ENCODE data around the gene SCFD2. TPM values are rescaled to one million over a fixed set of nuclear protein-coding genes. Genes with fewer than 3 reads are reported as not detected.

The SCFD2 gene
- total RNA-seq, 1 donor from 2014 or later, result 18.6 TPM

DNA sequence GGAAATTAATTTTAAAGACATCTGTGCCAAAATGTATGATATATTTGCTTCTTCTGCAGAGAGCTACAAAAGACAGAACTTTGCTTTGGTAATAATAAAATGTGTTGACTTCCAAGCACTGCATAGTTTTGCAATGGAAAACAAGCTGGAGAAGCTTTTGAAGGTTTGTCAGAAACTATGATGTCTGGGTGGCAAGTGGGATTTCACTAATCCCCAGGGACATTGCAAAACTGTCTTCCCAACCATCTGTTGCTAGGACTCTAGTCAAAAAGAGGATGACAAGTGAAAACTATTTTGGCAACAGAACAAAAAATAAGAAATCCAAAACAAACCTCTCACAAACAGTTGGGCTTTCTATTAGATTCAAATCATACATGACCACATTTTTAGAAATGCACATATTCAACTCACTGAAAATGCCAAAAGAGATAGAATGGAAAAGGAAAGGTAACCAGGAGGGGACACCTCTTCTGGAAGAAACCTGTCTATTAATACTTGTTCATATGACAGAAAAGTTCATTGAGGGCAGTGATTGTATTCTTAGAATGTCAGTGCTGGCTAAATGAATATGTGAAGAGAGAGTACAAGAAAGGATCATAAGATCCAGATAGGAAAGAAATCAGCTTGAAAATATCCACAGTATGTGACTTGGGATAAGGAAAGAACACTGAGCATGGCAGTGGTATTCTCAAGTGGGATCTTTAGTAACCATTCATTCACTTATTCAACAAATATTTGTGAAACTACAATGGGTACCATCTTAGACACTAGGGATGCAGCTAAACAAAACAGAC lies 275.7 kb downstream of the SCFD2 start:
- Mint-ChIP-seq H3K27ac (ENCODE audit: unreplicated experiment) (no peak overlapping the region), H3K36me3 (ENCODE audit: low read depth) (peaks cover 8% of the 10 kb centered on the region), H3K4me1 (no peaks in the 10 kb centered on the region), H3K27me3 (ENCODE audit: low read depth) (no peaks in the 10 kb centered on the region), H3K9me3 (peaks cover 9% of the 10 kb centered on the region), H3K4me3 (no peak overlapping the region)
- TF ChIP-seq, protein P1, sequence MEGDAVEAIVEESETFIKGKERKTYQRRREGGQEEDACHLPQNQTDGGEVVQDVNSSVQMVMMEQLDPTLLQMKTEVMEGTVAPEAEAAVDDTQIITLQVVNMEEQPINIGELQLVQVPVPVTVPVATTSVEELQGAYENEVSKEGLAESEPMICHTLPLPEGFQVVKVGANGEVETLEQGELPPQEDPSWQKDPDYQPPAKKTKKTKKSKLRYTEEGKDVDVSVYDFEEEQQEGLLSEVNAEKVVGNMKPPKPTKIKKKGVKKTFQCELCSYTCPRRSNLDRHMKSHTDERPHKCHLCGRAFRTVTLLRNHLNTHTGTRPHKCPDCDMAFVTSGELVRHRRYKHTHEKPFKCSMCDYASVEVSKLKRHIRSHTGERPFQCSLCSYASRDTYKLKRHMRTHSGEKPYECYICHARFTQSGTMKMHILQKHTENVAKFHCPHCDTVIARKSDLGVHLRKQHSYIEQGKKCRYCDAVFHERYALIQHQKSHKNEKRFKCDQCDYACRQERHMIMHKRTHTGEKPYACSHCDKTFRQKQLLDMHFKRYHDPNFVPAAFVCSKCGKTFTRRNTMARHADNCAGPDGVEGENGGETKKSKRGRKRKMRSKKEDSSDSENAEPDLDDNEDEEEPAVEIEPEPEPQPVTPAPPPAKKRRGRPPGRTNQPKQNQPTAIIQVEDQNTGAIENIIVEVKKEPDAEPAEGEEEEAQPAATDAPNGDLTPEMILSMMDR (conservative IDR thresholded peaks at IDR 0.05), result no peak
- DNase-seq (ENCODE audit: low read depth, low spot score), result no peak

DNA sequence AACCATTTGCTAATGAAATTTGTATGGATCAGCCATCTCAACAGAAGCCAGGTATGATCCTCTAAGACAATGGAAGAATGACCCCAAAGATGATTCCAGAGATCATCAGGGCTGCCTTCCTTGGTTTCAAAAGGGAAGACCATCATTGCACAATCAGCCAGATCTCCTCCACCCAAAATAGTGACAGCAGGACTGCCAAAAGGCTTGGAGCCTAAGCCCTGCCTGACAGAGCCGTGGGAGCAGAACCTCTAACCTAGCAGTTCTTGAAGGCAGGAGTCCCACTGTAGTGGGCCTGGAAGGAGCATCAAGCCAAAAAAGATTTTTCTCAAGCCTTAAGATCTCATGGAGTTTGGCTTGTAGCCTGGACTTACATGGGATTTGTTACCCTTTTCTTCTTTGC lies 277.7 kb downstream of the SCFD2 start:
- H3K27me3 Mint-ChIP-seq (ENCODE audit: low read depth), result no peaks in the 10 kb centered on the region

DNA sequence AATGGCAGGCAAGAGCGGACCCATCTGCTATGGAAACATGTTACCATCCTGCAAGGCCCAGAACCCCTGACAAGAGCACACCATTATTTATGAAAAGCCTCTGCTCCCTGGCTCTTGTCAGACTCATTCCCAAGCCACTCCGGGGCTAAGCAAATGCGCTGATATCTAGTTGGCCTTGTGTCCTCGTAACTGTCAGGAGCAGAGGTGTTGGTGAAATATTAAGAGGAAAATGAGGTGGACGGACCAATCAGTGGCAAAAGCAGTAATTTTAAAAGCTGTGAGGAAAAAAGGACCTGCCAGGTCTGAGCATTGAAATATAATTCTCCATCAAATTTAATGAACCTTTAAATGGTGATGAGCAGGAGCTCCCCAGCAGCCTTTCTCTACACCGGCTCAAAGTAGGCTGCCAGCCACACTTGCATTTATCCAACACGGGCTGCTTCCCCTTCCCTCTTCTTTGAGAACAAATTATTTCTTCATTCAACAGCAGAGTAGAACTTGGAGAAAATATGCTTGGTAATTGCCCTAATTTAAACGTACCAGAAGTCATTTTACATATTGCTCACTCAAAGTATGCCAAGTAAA lies 289.4 kb downstream of the SCFD2 start:
- no peaks in the 10 kb centered on the region for H3K9me3 Mint-ChIP-seq
- no peak overlapping the region for H3K4me3 Mint-ChIP-seq
- H3K36me3 Mint-ChIP-seq (ENCODE audit: low read depth), result no peaks in the 10 kb centered on the region
- no peaks in the 10 kb centered on the region for H3K27me3 Mint-ChIP-seq (ENCODE audit: low read depth)
- no peaks in the 10 kb centered on the region for H3K4me1 Mint-ChIP-seq
- no peak overlapping the region for H3K27ac Mint-ChIP-seq (ENCODE audit: unreplicated experiment)
- DNase-seq (ENCODE audit: low read depth, low spot score), result no peak
- TF ChIP-seq, protein P1 (conservative IDR thresholded peaks at IDR 0.05), result no peak

More for the DNA sequence above, 277.7 kb downstream of the SCFD2 start:
- Mint-ChIP-seq H3K4me1 (no peaks in the 10 kb centered on the region), H3K4me3 (no peak overlapping the region), H3K36me3 (ENCODE audit: low read depth) (peaks cover 18% of the 10 kb centered on the region), H3K27ac (ENCODE audit: unreplicated experiment) (no peak overlapping the region), H3K9me3 (peaks cover 14% of the 10 kb centered on the region)
- TF ChIP-seq, protein P1 (conservative IDR thresholded peaks at IDR 0.05), result no peak
- DNase-seq (ENCODE audit: low read depth, low spot score), result no peak

DNA sequence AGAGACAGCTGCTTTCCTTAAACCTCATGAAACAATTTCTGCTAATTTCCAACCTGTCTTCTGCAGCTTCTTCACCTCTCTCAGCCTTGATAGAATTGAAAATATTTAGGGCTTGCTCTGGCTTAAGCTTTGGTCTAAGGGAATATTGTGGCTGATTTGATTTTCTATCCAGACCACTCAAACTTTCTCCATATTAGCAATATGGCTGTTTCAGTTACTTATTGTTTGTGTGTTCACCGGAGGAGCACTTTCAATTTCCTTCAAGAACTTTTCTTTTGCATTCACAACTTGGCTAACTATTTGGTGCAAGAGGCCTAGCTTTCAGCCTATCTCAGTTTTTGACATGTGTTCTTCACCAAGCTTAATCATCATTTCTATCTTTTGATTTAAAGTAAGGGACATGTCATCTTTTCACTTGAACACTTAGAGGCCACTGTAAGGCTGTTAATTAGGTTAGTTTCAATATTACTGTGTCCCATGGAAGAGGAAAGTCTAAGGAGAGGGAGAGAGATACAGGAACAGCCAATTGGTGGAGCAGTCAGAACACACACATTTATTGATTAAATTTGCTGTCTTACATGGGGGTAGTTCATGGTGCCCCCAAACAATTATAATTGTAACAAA lies 290.6 kb downstream of the SCFD2 start:
- Mint-ChIP-seq H3K27me3 (ENCODE audit: low read depth) (no peaks in the 10 kb centered on the region), H3K4me3 (no peak overlapping the region), H3K36me3 (ENCODE audit: low read depth) (no peaks in the 10 kb centered on the region), H3K27ac (ENCODE audit: unreplicated experiment) (no peak overlapping the region), H3K4me1 (no peaks in the 10 kb centered on the region), H3K9me3 (no peaks in the 10 kb centered on the region)
- DNase-seq (ENCODE audit: low read depth, low spot score), result no peak
- TF ChIP-seq, protein P1 (conservative IDR thresholded peaks at IDR 0.05), result no peak

DNA sequence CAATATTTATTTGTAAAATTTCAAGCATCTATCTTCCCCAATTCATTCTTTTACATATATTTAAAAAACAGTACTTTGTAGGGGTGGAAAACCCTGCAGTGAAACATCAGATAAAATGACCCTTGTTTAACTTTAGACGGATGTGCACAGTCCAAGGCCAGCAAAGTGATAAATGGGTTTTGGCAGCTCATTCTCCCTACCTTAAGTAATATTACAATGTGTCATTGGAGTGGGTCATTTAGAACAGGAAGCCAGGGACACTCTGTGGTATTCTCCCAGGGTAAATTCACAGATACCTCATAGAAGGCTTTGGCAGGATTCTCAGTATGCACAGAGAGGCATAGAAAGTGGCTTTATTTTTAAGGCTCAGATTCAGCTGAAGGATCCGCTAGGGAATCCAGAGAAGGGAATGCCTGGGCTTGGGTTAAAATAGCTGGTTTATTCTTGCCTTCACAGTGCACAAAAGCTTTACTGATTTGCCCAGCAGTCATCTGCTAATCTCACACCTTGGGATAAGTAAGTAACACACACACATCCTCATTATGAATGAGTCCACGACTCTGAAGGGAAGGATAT lies 297.0 kb downstream of the SCFD2 start:
- no peaks in the 10 kb centered on the region for H3K27me3 Mint-ChIP-seq (ENCODE audit: low read depth)
- no peak overlapping the region for H3K27ac Mint-ChIP-seq (ENCODE audit: unreplicated experiment)
- TF ChIP-seq, protein P1 (conservative IDR thresholded peaks at IDR 0.05), result no peak
- peaks cover 3% of the 10 kb centered on the region for H3K9me3 Mint-ChIP-seq
- no peaks in the 10 kb centered on the region for H3K4me1 Mint-ChIP-seq
- H3K4me3 Mint-ChIP-seq, result no peak overlapping the region
- H3K36me3 Mint-ChIP-seq (ENCODE audit: low read depth), result peaks cover 2% of the 10 kb centered on the region
- no peak for DNase-seq (ENCODE audit: low read depth, low spot score)
